GM19395 (cell line): ENCODE data around the gene SLC34A1.
"Not testable (repeated sequence)": the region's sequence is repeated elsewhere in the genome, so short reads cannot be mapped to it uniquely, and the experiment has no call there.

Experiments
- ATAC-seq: cut with Tn5 transposase; IDR thresholded peaks from one replicate; pipeline ENCODE4 v1.9.1; 2021; ENCODE audit warnings: mild to moderate bottlenecking, moderate library complexity; ENCODE audit not compliant: unreplicated experiment

SLC34A1 gene

GRCh38 chr5:177367981-177368868, 16.0 kb upstream of the SLC34A1 start:
- no peak for ATAC-seq

- no peak for ATAC-seq
Observed at GRCh38 chr5:177368869-177369644, 15.2 kb upstream of the SLC34A1 start.

- no peak for ATAC-seq
Observed at GRCh38 chr5:177369645-177370440, 14.4 kb upstream of the SLC34A1 start.

- ATAC-seq, result no peak
Observed at GRCh38 chr5:177370488-177371119, 13.6 kb upstream of the SLC34A1 start.

GRCh38 chr5:177371120-177372033, 12.9 kb upstream of the SLC34A1 start:
- ATAC-seq, result no peak

- ATAC-seq, result no peak
Observed at GRCh38 chr5:177372034-177372896, 12.0 kb upstream of the SLC34A1 start.

- no peak for ATAC-seq
Observed at GRCh38 chr5:177372910-177373309, 11.3 kb upstream of the SLC34A1 start.

GRCh38 chr5:177373806-177374205, 10.4 kb upstream of the SLC34A1 start:
- no peak for ATAC-seq

- no peak for ATAC-seq
Observed at GRCh38 chr5:177374211-177374610, 10.0 kb upstream of the SLC34A1 start.

- not testable (repeated sequence) for ATAC-seq
Observed at GRCh38 chr5:177375516-177375915, 8.7 kb upstream of the SLC34A1 start.

GRCh38 chr5:177376107-177376506, 8.1 kb upstream of the SLC34A1 start:
- no peak for ATAC-seq

GRCh38 chr5:177377851-177378776, 6.1 kb upstream of the SLC34A1 start:
- ATAC-seq, result no peak

GRCh38 chr5:177378884-177379883, 5.0 kb upstream of the SLC34A1 start:
- ATAC-seq, result peak; percentile 84

- no peak for ATAC-seq
Observed at GRCh38 chr5:177380805-177381126, 3.5 kb upstream of the SLC34A1 start.

GRCh38 chr5:177382423-177383029, 1.7 kb upstream of the SLC34A1 start:
- ATAC-seq, result no peak

GRCh38 chr5:177383181-177383580, 1.1 kb upstream of the SLC34A1 start:
- ATAC-seq, result no peak
